HUDEP-2 (cell line): ENCODE data around the gene SETD5.
A peak's percentile ranks its signal among the peaks of the same experiment; 100 is the strongest.

Experiments used
- DNase-seq, 76 experiments: peaks; one replicate each; lab custom pipeline; 2025; ENCODE audit not compliant: unreplicated experiment in 76 of 76; lab: John Stamatoyannopoulos, UW

Gene SETD5

DNA sequence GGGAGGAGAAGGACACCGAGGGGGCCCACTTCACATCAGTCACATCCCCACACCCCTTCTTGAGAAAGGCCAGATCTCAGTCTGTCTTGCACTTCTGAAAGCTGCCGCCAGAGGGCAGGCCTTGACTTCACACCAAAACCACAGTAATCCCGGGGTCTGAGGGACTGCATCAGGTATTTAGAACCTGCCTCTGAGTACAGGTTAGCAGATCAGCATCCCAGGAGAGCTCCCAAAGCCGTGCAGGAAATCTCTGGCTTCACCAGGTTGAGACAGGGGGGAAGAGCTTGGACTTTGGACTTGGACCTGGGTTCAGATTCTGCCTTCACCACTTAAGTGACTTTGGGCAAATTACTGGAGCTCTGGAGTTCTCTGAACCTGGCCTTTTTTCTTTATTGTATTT, 105.9 kb downstream of the SETD5 start:
- DNase-seq, result peak in 59 of 76 experiments; percentile 1 to 75 (median 36)

DNA sequence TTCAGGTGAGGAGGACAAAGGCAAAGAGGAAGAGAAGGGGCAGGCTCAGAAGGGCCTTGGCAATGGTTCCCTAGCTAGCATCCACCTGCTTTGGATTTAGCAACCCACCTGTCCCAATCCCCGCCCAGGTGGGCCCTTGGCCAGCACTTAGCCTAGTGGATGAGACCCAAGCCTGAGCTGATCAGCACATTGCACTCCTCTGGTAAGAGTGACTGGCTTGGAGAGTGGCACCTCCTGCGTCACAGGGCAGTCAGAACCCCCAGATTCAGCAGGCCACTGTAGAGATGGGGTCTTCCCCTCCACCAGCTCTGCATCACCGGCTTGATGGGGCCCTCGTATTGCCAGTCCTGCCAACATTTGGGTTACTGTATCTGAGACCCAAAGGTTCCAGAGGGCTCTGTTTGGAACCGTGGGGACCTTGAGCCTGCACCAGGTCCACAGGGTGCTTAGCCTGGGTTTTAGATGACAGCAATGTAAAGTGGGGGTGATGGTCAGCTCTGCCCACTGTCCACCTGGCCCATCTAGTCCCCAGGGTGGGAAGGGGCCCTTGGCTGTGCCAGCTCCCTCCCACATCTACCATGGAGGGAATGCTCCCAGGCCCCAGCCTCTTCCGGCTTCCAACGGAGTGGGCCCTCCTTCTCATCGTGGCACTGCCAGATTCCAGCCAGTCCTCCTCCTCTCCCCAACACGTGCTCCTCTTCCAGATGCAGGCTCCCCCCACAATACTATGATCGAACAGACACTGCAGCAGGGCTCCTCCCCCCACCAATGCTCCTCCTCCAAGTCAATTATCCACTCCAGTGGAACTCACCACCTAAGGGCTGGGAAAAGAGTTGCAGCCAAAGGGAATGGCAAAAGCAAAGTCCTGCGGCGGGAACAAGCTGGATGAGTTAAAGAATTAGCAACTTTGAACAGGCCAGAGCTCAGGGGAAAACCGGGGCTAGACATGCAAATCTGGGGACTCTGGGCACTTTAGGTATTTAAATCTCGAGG, 110.5 kb downstream of the SETD5 start:
- DNase-seq, result no peak

DNA sequence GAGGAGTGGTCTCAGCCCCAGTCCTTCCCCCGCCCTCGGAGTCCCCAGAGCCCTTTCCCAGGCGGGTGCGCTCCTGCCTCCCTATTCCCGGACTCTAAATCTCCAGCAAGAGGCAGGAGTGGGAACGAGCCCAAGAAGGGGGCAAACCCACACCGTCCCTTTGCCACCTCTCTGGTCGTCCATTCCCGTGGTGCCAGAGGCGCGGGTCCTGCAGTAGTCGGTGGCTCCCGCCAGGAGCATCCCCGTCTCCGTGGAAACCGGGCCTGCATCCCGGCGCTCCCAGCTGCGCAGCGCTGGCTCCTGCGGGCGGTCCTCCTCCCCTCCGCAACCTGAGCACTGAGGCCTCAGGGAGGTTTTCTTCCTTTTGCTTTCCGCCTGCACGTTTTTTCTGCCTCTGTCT, 111.4 kb downstream of the SETD5 start:
- no peak for DNase-seq

DNA sequence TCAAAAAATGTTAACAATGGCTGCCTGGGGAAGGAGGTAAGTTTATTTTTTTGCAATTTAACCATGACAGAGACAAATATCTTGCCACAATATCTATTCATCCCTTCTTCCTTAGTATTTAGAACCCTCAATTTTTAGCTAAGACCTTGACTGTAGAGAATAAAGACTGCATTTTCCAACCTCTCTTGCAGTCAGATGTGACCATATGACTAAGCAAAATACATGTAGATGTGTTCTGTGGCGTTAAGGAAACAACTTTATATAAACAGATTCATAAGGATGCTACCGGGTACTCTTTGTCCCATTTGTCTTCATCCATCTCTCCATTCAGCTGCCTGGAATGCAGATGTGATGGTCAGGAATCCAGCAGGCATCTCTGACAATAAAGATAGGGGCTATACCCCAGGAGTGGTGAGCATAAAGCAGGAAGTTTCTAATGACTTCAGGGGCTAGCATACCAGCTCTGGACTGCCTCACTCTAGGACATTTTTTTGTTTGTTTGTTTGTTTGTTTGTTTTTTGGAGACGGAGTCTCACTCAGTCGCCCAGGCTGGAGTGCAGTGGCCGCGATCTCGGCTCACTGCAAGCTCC, 115.1 kb downstream of the SETD5 start:
- no peak for DNase-seq

DNA sequence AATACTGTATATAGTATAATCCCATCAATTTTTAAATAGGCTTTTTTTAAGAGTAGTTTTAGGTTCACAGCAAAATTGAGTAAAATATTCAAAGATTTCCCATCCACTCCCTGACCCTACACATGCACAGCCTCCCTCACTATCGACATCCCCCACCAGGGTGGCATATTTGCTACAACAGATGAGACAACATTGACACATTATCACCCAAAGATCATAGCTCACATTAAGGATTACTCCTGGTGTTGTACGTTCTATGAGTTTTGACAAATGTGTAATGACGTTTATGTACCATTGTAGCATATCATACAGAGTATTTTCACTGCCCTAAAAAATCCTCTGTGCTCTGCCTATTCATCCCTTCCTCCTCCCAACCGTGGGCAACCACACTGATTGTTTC, 116.9 kb downstream of the SETD5 start:
- no peak for DNase-seq

DNA sequence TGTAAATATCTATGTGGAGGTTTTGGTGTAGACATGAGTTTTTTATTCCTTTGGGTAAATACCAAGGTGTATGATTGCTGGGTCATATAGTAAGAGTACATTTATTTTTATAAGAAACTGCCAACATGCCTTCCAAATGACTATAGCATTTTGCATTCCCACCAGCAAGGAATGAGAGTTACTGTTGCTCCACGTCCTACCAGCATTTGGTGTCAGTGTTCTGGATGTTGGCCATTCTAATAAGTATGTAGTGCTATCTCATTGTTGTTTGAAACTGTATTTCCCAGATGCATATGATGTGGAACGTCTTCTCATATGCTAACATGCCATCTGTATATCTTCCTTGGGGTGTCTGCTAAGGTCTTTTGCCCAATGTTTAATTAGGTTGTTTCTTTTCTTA, 117.5 kb downstream of the SETD5 start:
- no peak for DNase-seq

DNA sequence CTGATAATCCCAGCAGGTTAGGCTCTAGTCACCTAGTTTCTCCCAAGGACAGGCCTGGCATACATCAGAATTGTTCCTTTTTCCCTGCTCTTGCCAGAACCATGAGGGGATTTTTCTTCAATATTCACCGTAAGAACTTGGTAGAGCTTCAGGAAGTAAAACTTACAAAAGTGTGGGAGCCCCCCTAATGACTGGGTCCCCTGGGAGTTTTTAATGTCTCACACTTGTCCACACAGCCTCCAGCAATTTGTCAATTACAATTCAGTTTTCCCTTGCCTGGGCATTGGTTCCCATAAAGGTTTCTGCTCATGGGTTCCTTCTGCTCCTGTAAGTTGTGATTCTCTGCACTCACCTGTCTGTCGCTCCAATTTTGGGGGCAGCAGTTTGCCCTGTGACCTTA, 127.7 kb downstream of the SETD5 start:
- DNase-seq, result no peak
